ENCODE measurements around the gene PAPSS2. TPM values are rescaled to one million over a fixed set of nuclear protein-coding genes. Genes with fewer than 3 reads are reported as not detected.

Gene PAPSS2
- total RNA-seq, 2 donors from 2014 or later = 15.7 to 20.2 TPM

DNA sequence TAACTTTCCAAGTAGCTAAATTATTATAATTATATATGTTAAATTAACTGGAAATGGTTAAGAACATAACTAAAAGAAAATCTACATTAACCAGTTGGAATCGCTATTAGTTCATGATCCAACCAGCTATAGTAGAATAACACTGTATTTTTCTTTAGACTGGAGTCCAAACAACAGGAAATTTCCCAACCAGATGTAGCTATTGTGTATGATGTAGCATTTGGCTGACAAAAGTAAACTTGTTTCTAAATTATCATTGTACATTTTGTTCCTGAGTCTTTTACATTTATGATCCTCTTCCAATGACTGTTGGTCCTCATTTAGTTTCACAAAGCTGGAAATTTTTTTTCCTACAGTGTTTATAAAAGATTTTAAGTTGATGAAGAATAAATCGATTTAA is 62.1 kb downstream of the PAPSS2 start:
- TF ChIP-seq, protein P1, sequence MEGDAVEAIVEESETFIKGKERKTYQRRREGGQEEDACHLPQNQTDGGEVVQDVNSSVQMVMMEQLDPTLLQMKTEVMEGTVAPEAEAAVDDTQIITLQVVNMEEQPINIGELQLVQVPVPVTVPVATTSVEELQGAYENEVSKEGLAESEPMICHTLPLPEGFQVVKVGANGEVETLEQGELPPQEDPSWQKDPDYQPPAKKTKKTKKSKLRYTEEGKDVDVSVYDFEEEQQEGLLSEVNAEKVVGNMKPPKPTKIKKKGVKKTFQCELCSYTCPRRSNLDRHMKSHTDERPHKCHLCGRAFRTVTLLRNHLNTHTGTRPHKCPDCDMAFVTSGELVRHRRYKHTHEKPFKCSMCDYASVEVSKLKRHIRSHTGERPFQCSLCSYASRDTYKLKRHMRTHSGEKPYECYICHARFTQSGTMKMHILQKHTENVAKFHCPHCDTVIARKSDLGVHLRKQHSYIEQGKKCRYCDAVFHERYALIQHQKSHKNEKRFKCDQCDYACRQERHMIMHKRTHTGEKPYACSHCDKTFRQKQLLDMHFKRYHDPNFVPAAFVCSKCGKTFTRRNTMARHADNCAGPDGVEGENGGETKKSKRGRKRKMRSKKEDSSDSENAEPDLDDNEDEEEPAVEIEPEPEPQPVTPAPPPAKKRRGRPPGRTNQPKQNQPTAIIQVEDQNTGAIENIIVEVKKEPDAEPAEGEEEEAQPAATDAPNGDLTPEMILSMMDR (conservative IDR thresholded peaks at IDR 0.05) = no peak
- H3K4me1 ChIP-seq (ENCODE audit: control insufficient read depth, insufficient read depth, low read length) = no peaks in the 10 kb centered on the region

DNA sequence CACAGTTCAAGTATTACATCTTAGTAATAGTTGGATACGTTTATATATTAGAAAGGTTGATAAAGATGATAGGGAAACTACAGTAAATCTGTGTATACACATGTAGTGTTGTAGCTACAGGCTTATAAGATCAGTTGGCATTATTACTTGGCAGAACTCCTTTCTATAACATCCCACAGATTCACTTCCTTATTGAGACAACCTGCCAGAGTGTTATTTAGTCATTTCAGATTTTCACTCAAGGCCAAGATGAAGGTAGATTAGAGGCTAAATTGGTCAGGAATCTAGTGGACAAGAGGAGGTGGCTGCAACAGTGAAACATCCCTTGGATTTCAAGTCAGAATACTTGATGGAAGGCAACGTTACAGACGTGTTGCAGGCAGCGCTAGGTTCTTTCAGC is 63.0 kb downstream of the PAPSS2 start:
- Histone ChIP-seq H3K4me3 (ENCODE audit: low read length) (no peak overlapping the region), H3K27me3 (ENCODE audit: control insufficient read depth, insufficient read depth, low read length, poor library complexity, severe bottlenecking) (no peaks in the 10 kb centered on the region), H3K36me3 (ENCODE audit: control insufficient read depth, insufficient read depth, low read length) (peaks cover 6% of the 10 kb centered on the region), H3K4me1 (ENCODE audit: control insufficient read depth, insufficient read depth, low read length) (no peaks in the 10 kb centered on the region), H3K9me3 (ENCODE audit: control insufficient read depth, low read length) (no peaks in the 10 kb centered on the region), H3K9ac (ENCODE audit: extremely low read depth, low read length, poor library complexity, severe bottlenecking) (no peak overlapping the region), H3K27ac (ENCODE audit: low read depth, low read length) (no peak overlapping the region)
- Mint-ChIP-seq H3K4me1 (no peaks in the 10 kb centered on the region), H3K27me3 (ENCODE audit: insufficient read depth) (no peaks in the 10 kb centered on the region), H3K27ac (no peak overlapping the region), H3K9me3 (no peaks in the 10 kb centered on the region), H3K4me3 (no peak overlapping the region), H3K36me3 (ENCODE audit: low read depth) (no peaks in the 10 kb centered on the region)
- TF ChIP-seq, protein P1 (conservative IDR thresholded peaks at IDR 0.05) = no peak
- WGBS, 2 experiments (ENCODE audit: insufficient coverage in 1 of 2, insufficient read length in 1 of 2) = 91 to 96% methylated on average over 4 of the region's 4 CpGs
- DNase-seq = no peak

More for the DNA sequence above, 62.1 kb downstream of the PAPSS2 start:
- Histone ChIP-seq H3K27ac (ENCODE audit: low read depth, low read length) (no peak overlapping the region), H3K9me3 (ENCODE audit: control insufficient read depth, low read length) (no peaks in the 10 kb centered on the region), H3K9ac (ENCODE audit: extremely low read depth, low read length, poor library complexity, severe bottlenecking) (no peak overlapping the region), H3K36me3 (ENCODE audit: control insufficient read depth, insufficient read depth, low read length) (peaks cover 3% of the 10 kb centered on the region), H3K4me3 (ENCODE audit: low read length) (no peak overlapping the region), H3K27me3 (ENCODE audit: control insufficient read depth, insufficient read depth, low read length, poor library complexity, severe bottlenecking) (no peaks in the 10 kb centered on the region)
- H3K27ac Mint-ChIP-seq = no peak overlapping the region
- H3K27me3 Mint-ChIP-seq (ENCODE audit: insufficient read depth) = no peaks in the 10 kb centered on the region
- WGBS, 2 experiments (ENCODE audit: insufficient coverage in 1 of 2, insufficient read length in 1 of 2) = 85 to 100% methylated on average over 1 to 2 of the region's 2 CpGs
- no peak for DNase-seq
- no peaks in the 10 kb centered on the region for H3K9me3 Mint-ChIP-seq
- H3K4me1 Mint-ChIP-seq = no peaks in the 10 kb centered on the region
- H3K36me3 Mint-ChIP-seq (ENCODE audit: low read depth) = no peaks in the 10 kb centered on the region
- H3K4me3 Mint-ChIP-seq = no peak overlapping the region

DNA sequence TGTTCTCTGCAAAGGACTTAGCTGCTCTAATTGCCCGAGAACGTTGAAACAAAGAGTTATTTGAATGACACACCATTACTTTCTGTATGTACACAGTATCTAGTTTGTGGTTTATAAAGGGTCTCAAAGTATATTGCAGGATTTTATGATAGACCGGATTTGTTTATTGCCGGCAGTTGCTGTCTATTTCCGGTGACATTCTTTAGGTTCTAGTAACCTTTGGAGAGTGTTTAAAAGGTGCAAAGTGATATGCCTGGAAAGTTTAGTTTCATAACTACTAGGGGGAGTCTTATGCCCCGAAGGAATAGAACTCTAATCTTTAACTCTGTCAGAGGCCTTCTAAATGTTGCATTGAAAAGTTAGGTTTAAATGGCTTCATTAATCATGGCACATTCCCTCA is 63.8 kb downstream of the PAPSS2 start:
- Mint-ChIP-seq H3K27me3 (ENCODE audit: insufficient read depth) (no peaks in the 10 kb centered on the region), H3K36me3 (ENCODE audit: low read depth) (no peaks in the 10 kb centered on the region), H3K4me1 (no peaks in the 10 kb centered on the region), H3K4me3 (no peak overlapping the region), H3K27ac (no peak overlapping the region), H3K9me3 (no peaks in the 10 kb centered on the region)
- 92 to 100% methylated on average over 4 to 6 of the region's 6 CpGs for WGBS, 2 experiments (ENCODE audit: insufficient coverage in 1 of 2, insufficient read length in 1 of 2)
- Histone ChIP-seq H3K36me3 (ENCODE audit: control insufficient read depth, insufficient read depth, low read length) (peaks cover 6% of the 10 kb centered on the region), H3K27ac (ENCODE audit: low read depth, low read length) (no peak overlapping the region), H3K9me3 (ENCODE audit: control insufficient read depth, low read length) (no peaks in the 10 kb centered on the region), H3K9ac (ENCODE audit: extremely low read depth, low read length, poor library complexity, severe bottlenecking) (no peak overlapping the region), H3K4me3 (ENCODE audit: low read length) (no peak overlapping the region), H3K4me1 (ENCODE audit: control insufficient read depth, insufficient read depth, low read length) (no peaks in the 10 kb centered on the region), H3K27me3 (ENCODE audit: control insufficient read depth, insufficient read depth, low read length, poor library complexity, severe bottlenecking) (no peaks in the 10 kb centered on the region)
- TF ChIP-seq, protein P1 (conservative IDR thresholded peaks at IDR 0.05) = no peak
- no peak for DNase-seq

Data from endodermal cell (in vitro differentiated cells).